ENCODE data around the gene PCMT1. TPM values are rescaled to one million over a fixed set of nuclear protein-coding genes. Genes with fewer than 3 reads are reported as not detected.

The PCMT1 gene
- total and polyA plus RNA-seq, 2 of the 13 experiments (the other 11 are each of a cell fraction or from before 2014, with no cell fraction given), result 112 to 169 TPM

GRCh38 chr6:149750136-149750609, 632 bp downstream of the PCMT1 start (continued):
- TF ChIP-seq AFF4 (CRISPR knock-in tag; IDR thresholded peaks at IDR 0.05) (no peak), ZBTB39 (CRISPR knock-in tag; IDR thresholded peaks at IDR 0.05) (no peak), MED13 (CRISPR knock-in tag; IDR thresholded peaks at IDR 0.05) (peak; percentile 23; the same call in 1 of the 2 replicates), PBX2 (CRISPR knock-in tag; IDR thresholded peaks at IDR 0.05) (peak; percentile 64; the same call in 1 of the 2 replicates), SAP130 (CRISPR knock-in tag; IDR thresholded peaks at IDR 0.05; ENCODE audit: low read depth) (peak; percentile 68), ZNF850 (CRISPR knock-in tag; conservative IDR thresholded peaks at IDR 0.05) (no peak), ZNF501 (CRISPR knock-in tag; IDR thresholded peaks at IDR 0.05) (no peak; the same call in 1 of the 2 replicates), ZNF687 (CRISPR knock-in tag; IDR thresholded peaks at IDR 0.05) (peak; percentile 23), JUN (CRISPR knock-in tag; IDR thresholded peaks at IDR 0.05) (no peak), NRL (CRISPR knock-in tag; IDR thresholded peaks at IDR 0.05; ENCODE audit: borderline replicate concordance) (0 out of 2 replicates have a peak, but pooled peaks have one; percentile 98), ZGPAT (CRISPR knock-in tag; IDR thresholded peaks at IDR 0.05) (peak; percentile 3; the same call in 1 of the 2 replicates), AGO2 (optimal IDR thresholded peaks at IDR 0.05; ENCODE audit: low read depth, low read length) (peak; percentile 61), NFE2L1 (CRISPR knock-in tag; IDR thresholded peaks at IDR 0.05; ENCODE audit: borderline replicate concordance) (no peak), SMARCC2 (IDR thresholded peaks at IDR 0.05) (no peak), TERF1 (CRISPR knock-in tag; IDR thresholded peaks at IDR 0.05) (no peak), ZSCAN9 (CRISPR knock-in tag; IDR thresholded peaks at IDR 0.05; ENCODE audit: borderline replicate concordance) (no peak)
